LNCAP (cell line): ENCODE results near the gene IPO9.

ENCODE experiments used
- TF ChIP-seq, protein P1 (sequence below): fragments of 450-650 bp; IDR thresholded peaks from 2 replicates; pipeline ENCODE4 v1.5.1; 2017; ENCODE audit warnings: mild to moderate bottlenecking

IPO9 gene

DNA sequence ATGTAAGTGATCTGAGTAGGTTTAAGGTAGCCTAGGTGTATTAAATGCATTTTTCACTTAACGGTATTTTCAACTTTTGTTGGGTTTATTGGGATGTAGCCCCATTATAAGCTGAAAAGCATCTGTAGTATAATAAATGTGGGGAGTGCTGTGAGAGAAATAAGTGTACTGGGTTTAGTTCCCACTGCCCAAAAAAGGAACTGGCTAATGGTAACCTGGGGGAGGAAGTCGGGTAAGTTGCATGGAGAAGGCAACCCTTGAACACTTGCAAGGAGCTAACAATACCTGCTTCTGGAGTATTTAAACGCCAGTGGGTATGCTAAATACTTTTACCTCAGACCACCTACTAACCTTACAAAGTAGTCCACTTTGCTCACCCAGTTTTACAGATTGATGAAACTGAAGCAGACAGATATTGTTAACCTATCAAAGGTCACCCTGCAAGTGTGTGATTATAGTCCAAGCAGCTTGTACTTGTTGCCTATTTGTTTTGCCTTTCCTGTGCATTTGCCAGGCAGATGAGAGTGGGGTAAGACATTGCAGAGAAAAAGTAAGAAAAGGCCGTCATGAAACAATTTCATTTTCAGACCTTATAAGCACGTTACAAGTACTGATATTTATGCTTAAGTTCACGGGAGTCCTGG is 52.1 kb downstream of the IPO9 start:
- TF ChIP-seq, protein P1, sequence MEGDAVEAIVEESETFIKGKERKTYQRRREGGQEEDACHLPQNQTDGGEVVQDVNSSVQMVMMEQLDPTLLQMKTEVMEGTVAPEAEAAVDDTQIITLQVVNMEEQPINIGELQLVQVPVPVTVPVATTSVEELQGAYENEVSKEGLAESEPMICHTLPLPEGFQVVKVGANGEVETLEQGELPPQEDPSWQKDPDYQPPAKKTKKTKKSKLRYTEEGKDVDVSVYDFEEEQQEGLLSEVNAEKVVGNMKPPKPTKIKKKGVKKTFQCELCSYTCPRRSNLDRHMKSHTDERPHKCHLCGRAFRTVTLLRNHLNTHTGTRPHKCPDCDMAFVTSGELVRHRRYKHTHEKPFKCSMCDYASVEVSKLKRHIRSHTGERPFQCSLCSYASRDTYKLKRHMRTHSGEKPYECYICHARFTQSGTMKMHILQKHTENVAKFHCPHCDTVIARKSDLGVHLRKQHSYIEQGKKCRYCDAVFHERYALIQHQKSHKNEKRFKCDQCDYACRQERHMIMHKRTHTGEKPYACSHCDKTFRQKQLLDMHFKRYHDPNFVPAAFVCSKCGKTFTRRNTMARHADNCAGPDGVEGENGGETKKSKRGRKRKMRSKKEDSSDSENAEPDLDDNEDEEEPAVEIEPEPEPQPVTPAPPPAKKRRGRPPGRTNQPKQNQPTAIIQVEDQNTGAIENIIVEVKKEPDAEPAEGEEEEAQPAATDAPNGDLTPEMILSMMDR, result no peak

DNA sequence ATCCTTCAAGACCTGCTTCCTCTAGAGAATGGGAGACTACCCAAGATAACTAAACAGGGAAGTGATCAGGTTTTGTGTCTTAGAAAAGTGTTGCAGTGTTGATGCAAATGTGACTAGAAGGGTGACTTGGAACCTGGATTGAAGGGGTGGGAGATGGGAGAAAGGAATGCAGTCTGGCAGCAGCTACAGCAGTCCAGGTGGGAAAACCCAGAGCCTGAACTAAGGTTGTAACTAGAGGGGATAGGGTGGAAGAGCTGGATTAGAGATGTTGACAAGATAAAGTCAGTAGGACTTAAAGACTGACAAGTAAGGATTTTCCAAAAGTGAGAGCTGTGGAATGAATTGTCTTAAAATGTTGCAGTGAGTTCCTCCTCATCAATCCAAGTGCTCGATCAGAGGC is 52.7 kb downstream of the IPO9 start:
- TF ChIP-seq, protein P1, result no peak

DNA sequence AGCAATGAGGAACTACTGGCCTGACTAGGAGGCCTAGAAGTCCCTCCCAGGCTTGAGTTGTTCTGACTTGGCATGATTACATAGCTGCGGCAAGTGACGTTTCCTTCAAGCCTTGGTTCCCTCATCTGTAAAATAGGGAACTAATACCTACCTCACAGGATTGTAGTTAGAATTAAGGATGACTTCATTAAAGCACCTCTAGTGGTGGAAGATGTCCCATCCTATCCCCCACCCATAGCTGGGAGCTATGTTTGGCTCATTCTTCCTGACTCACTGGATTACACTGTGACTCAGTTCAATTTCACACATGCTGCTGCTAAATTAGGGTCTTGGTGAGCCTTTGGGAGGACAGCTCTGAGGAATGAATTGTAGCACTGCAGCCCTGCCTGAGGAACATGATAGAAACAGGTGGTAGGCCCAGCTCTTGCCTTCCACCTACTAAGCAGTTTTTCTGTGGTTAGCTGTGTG is 53.7 kb downstream of the IPO9 start:
- TF ChIP-seq, protein P1, result no peak

DNA sequence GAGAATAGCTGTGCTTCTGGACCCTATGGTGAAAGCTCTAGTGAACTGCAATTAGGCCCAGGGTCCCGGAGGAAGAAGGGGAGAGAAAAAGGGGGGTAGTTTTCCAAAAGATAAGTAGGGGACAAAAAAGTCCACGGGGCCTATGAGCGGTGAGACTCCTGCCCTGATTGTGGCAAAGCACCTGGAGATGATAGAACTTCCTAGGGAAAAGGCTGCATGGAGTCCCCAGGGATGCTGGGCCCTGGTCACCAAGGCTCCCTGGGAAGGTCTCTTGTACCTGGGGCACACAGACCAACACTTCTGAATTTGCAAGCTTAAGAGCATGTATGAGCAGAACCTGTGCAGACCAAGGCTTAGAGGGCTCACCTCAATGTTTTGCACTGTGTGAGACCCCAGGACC is 54.3 kb downstream of the IPO9 start:
- TF ChIP-seq, protein P1, result no peak

DNA sequence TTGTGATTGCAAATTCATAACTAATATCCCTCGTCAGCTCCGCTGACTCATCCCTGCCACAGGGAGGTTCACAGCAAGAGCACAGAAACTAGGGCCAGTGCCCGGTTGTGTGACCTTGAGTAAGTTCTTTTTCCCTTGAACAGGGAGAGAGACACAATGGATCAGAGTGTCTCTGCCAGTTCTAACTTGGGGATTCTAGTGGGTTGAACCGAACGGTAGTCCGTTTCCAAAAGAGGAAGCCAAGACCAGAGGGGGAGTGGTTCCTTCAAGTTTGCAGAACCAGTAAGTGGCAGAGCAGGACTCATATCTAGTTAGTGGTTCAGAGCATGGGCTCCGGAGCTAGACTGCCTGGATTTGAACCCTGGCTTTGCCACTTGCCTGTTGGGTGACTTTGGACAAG is 54.8 kb downstream of the IPO9 start:
- TF ChIP-seq, protein P1, result no peak

DNA sequence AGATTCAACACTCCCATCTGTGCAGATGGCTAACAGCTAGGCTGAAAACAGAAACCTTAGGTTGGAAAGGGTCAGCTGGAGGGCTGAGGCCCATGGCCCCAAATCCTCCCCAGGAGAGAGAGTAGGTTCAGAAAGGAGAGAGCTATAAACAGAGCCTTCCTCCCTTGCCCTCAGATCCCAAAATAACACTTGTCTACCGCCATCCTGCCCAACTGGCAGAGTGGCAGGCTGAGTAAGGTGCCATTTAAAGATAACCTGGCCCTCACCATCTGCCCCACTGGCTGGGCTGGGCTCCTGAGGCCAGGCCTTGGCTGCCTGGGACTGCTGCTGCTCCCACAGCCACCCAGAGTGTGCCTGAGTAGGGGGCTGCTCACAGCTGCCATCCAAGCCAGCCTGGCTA is 55.5 kb downstream of the IPO9 start:
- TF ChIP-seq, protein P1, result no peak

DNA sequence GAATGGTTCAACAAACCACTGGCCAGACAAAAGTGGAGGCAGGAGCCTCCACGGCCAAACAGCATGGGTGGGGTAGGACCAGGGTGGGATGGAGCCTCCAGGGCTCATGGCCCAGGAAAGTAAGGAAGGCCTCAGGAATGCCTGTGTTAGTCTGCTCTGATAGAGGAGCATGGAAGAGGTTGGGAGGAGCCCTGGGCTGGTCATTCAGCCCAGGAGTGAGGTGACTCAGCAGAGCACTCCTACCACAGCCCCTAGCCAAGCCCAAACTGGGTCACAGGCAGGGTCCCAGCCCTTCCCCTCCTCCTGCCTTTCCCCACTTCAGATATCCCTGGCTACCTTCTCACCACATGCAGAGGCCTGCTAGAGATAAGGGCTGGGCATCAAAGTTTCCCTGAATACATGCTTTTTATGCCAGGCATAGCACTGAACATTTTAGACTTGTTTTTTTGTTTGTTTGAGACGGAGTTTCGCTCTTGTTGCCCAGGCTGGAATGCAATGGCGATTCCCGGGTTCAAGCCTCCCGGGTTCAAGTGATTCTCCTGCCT is 56.6 kb downstream of the IPO9 start:
- TF ChIP-seq, protein P1, result no peak
